CD4-positive, alpha-beta T cell treated with Interleukin-6 for 4 hours (primary cell): ENCODE data around the gene FCHO2.
"Not testable (repeated sequence)": the region's sequence is repeated elsewhere in the genome, so short reads cannot be mapped to it uniquely, and the experiment has no call there.

Experiments used
- DNase-seq: peaks from one replicate; pipeline ENCODE4 v3.0.0-alpha.2; 2020; ENCODE audit warnings: mixed read lengths

FCHO2 gene, protein sequence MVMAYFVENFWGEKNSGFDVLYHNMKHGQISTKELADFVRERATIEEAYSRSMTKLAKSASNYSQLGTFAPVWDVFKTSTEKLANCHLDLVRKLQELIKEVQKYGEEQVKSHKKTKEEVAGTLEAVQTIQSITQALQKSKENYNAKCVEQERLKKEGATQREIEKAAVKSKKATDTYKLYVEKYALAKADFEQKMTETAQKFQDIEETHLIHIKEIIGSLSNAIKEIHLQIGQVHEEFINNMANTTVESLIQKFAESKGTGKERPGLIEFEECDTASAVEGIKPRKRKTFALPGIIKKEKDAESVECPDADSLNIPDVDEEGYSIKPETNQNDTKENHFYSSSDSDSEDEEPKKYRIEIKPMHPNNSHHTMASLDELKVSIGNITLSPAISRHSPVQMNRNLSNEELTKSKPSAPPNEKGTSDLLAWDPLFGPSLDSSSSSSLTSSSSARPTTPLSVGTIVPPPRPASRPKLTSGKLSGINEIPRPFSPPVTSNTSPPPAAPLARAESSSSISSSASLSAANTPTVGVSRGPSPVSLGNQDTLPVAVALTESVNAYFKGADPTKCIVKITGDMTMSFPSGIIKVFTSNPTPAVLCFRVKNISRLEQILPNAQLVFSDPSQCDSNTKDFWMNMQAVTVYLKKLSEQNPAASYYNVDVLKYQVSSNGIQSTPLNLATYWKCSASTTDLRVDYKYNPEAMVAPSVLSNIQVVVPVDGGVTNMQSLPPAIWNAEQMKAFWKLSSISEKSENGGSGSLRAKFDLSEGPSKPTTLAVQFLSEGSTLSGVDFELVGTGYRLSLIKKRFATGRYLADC

DNA sequence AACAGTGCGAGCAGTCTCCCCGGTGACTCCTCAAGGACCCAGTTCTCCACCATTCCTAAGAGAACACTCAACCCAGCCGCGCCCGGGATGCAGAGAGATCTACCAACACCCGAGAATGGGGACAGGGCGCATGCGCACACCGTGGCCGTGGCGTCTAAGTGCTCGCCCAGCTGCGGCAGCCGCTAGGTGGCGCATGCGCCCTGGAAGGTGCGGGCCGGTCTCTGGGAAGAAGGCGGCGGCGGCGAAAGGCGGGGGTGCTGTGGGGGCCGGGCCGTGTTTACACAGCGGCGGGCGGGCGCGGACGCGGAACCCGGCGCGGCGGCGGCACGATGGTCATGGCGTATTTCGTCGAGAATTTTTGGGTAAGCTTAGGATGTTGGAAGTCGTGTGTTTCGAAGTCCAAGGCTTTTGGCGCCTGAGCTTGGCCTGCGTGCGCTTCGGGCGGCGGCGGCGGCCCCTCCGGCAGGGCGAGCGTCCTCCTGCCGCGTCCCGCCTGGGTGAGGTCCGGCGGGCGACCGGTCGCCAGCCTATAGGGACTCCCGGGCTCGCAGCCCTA lies at the start of gene FCHO2:
TSS of gene FCHO2 (plus strand) at position 274 of the 556 bp plus-strand sequence. CDS start at position 330, 56 bp downstream.
- peak; percentile 98 for DNase-seq

GRCh38 chr5:72906806-72907205 lies 49.0 kb upstream of the FCHO2 start:
- DNase-seq = no peak

- DNase-seq = no peak
Observed at GRCh38 chr5:72908664-72909063, 47.2 kb upstream of the FCHO2 start.

GRCh38 chr5:72917371-72917776 lies 38.5 kb upstream of the FCHO2 start:
- DNase-seq = no peak

- no peak for DNase-seq
Observed at GRCh38 chr5:72920690-72921502, 34.9 kb upstream of the FCHO2 start.

DNA sequence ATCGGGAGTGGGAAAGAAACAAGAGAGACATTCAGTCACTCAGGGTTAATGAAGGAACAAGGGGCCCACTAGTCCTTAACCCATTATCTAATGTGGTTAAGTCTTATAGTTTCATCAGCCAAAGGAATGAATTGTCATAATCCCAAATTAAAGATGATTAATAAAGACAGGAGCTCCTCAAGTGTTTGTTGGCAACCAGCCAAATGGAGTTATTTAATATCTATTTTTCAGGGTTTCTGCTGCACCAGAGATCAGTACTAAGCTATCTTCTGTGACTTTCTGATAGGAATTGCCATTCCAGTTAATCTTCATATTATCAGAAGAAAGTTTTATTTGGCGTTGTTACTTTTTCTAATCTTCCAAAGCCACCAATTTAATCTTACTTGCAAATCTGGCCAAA lies 34.0 kb upstream of the FCHO2 start:
- no peak for DNase-seq

DNA sequence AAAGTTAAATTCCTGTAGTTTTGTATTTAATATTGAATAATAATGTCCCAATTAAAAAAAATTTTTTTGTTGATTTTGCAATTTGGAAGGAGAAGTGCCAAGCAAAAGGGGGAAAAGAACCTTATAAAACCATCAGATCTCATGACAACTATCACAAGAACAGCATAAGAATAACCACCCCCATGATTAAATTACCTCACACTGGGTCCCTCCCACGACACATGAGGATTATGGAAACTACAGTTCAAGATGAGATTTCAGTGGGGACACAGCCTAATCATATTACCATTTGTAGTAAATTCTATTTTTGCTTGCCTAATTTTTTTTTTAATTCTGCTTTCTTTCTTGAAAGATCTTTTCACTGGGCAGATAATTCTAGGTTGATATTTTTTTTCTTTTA lies 33.4 kb upstream of the FCHO2 start:
- DNase-seq = no peak

GRCh38 chr5:72925336-72926010 lies 30.4 kb upstream of the FCHO2 start:
- no peak for DNase-seq

- DNase-seq = not testable (repeated sequence)
Observed at GRCh38 chr5:72932686-72933085, 23.2 kb upstream of the FCHO2 start.

GRCh38 chr5:72934953-72935725 lies 20.7 kb upstream of the FCHO2 start:
- not testable (repeated sequence) for DNase-seq

- no peak for DNase-seq
Observed at GRCh38 chr5:72936893-72937292, 18.9 kb upstream of the FCHO2 start.

DNA sequence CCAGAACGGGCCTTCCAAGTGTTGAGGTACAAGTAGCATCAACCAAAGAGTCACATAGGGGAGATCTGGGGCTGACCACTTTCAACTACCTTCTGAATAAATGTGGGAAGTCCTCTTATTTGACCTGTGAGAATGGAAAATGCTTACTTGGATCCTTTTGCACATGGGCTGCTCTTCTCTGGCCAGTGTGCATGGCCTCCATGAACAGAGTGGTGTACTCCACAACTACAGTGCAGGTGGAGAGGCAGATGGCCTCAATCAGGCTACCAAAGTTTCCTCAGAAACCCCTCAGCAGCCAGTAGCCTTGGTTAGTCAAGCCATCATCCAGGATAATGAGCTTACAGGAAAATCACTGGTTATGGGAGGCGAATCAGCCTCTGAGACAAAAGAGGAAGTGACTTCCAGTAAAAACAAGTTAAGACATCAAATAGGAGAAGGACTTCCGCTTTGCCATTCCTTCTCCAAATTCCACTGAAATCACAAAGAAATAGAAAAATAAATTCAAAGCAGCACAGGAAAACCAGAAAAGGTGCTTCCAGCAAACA lies 18.3 kb upstream of the FCHO2 start:
- DNase-seq = no peak

GRCh38 chr5:72938206-72938605 lies 17.6 kb upstream of the FCHO2 start:
- DNase-seq = no peak

GRCh38 chr5:72940082-72940481 lies 15.8 kb upstream of the FCHO2 start:
- no peak for DNase-seq

- DNase-seq = no peak
Observed at GRCh38 chr5:72943307-72943706, 12.5 kb upstream of the FCHO2 start.

- no peak for DNase-seq
Observed at GRCh38 chr5:72947498-72947897, 8.3 kb upstream of the FCHO2 start.

- DNase-seq = no peak
Observed at GRCh38 chr5:72949481-72949880, 6.4 kb upstream of the FCHO2 start.

DNA sequence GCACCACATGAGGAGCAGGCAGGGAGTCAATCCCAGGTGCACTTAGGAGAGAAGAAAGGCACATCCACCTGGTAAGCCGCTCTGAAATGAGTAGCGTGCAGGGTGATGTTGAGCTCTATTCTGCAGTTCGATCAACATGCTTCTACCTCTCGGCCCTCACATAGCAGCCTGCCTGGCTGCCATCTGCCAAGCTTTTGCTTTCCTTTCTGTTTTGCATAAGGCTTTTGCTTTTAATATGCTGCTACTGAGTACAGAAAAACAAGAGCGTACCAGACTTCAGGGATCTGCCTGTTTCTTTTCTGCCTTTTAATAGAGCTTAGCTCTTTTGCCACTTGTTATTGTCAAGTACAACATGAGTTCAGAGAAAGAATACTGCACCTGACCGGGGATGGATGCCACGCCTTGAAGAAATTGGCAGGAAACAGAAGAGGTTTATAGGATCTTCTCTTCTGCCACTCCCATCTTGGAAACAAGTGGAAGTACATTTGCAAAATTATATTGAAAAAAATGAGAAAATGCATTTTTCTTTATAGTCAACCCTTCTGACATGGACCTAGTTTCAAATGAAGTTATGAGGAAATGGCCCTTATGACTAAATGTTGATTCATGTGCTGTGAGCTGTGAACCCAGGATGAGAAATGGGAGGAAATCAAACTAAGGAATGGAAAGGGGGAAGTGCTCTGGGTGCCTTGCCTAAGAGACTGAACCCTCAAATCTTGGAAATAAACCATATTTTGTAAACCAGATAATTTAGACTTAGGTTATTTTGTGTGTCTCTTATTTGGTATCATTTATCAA lies 4.0 kb upstream of the FCHO2 start:
- no peak for DNase-seq

DNA sequence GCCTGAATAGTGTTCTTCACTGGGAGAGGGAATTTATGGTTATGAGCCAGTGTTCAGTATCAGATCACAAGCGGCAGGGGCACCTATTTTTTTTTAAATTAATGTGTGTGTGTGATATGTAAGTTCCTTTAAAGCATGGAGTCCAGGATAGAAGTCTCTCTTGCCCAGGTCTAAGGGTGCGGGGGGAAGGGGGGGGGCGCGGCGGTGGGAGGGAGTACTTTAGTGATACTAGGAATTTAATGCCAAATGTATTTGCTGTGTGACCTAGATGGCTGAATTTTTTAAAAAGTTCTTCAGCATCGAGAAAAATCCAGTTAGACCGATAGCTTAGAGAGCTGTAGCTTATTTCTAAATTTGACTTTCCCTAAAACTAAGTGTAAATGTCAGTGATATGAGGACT lies 1.5 kb upstream of the FCHO2 start:
- no peak for DNase-seq

GRCh38 chr5:72955143-72955767 lies 586 bp upstream of the FCHO2 start:
- DNase-seq = no peak
